Measurements from ENCODE around the gene GPR83.

- TF ChIP-seq CTCF (IDR thresholded peaks at IDR 0.05; ENCODE audit: insufficient read depth, low read length, poor library complexity, severe bottlenecking) = peak; percentile 9
- no peak for TF ChIP-seq EZH2phosphoT487 (conservative IDR thresholded peaks at IDR 0.05; ENCODE audit: low read length)
Observed at GRCh38 chr11:94417386-94417987, 16.3 kb upstream of the GPR83 start.

All from SU-DHL-6 (cell line).